ENCODE measurements around the gene MYO18B. TPM values are rescaled to one million over a fixed set of nuclear protein-coding genes. Genes with fewer than 3 reads are reported as not detected.

The MYO18B gene
- total and polyA plus RNA-seq, 2 donors (not counting 3 experiments of a cell fraction or from before 2014, with no cell fraction given): 0.01 TPM; not detected in 1

- H3K4me1 ChIP-seq (ENCODE audit: control insufficient read depth, extremely low read depth, insufficient read depth, low read length): no peaks in the 10 kb centered on the region
- BruUV-seq (replicated peaks): no TSS peak
- no peaks in the 10 kb centered on the region for H3K27me3 ChIP-seq (ENCODE audit: control insufficient read depth in 2 of 2, insufficient read depth in 2 of 2, low read length in 2 of 2)
- ChIA-PET CTCF (no interaction called here), POLR2A (no interaction called here)
- no peak overlapping the region for H3K4me2 ChIP-seq (ENCODE audit: insufficient read depth, low read length)
- no peak overlapping the region for H2AFZ ChIP-seq (ENCODE audit: low read depth, low read length)
- FAIRE-seq (no peak), DNase-seq (ENCODE audit: low read depth, low spot score) (no peak)
- H3K79me2 ChIP-seq (ENCODE audit: control insufficient read depth, insufficient read depth, low read length): no peaks in the 10 kb centered on the region
- no peak for TF ChIP-seq JUN (IDR thresholded peaks at IDR 0.05; ENCODE audit: borderline replicate concordance, insufficient read depth, insufficient read length, low read depth)
- no peak for TF ChIP-seq POLR2A (IDR thresholded peaks at IDR 0.05; ENCODE audit: low read depth, low read length)
- TF ChIP-seq FOS (IDR thresholded peaks at IDR 0.05; ENCODE audit: borderline replicate concordance, insufficient read depth, low read length): no peak
- TF ChIP-seq MYC (IDR thresholded peaks at IDR 0.05; ENCODE audit: low read depth, low read length): no peak
- no peak for TF ChIP-seq EZH2 (IDR thresholded peaks at IDR 0.05; ENCODE audit: borderline replicate concordance, low read depth, low read length, severe bottlenecking)
- TF ChIP-seq, protein P1, sequence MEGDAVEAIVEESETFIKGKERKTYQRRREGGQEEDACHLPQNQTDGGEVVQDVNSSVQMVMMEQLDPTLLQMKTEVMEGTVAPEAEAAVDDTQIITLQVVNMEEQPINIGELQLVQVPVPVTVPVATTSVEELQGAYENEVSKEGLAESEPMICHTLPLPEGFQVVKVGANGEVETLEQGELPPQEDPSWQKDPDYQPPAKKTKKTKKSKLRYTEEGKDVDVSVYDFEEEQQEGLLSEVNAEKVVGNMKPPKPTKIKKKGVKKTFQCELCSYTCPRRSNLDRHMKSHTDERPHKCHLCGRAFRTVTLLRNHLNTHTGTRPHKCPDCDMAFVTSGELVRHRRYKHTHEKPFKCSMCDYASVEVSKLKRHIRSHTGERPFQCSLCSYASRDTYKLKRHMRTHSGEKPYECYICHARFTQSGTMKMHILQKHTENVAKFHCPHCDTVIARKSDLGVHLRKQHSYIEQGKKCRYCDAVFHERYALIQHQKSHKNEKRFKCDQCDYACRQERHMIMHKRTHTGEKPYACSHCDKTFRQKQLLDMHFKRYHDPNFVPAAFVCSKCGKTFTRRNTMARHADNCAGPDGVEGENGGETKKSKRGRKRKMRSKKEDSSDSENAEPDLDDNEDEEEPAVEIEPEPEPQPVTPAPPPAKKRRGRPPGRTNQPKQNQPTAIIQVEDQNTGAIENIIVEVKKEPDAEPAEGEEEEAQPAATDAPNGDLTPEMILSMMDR (IDR thresholded peaks at IDR 0.05; ENCODE audit: extremely low read depth in 1 of 2, insufficient read depth in 1 of 2, low read depth in 1 of 2, low read length in 2 of 2): no peak
- TF ChIP-seq GATA2 (IDR thresholded peaks at IDR 0.05; ENCODE audit: insufficient read depth, insufficient read length, low read depth, low read length): no peak
- no peak for TF ChIP-seq POLR2AphosphoS5 (IDR thresholded peaks at IDR 0.05; ENCODE audit: insufficient read depth, low read depth, low read length)
- TF ChIP-seq, protein P2, sequence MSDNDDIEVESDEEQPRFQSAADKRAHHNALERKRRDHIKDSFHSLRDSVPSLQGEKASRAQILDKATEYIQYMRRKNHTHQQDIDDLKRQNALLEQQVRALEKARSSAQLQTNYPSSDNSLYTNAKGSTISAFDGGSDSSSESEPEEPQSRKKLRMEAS (IDR thresholded peaks at IDR 0.05; ENCODE audit: insufficient read depth, insufficient read length): no peak
- H3K27ac ChIP-seq (ENCODE audit: insufficient read depth, low read depth, low read length): no peak overlapping the region
- no peaks in the 10 kb centered on the region for H4K20me1 ChIP-seq (replicated peaks; ENCODE audit: control insufficient read depth, extremely low read depth, insufficient read depth, low read length)
- no peak overlapping the region for H3K9ac ChIP-seq (replicated peaks; ENCODE audit: extremely low read depth, insufficient read depth, low read length)
- H3K4me3 ChIP-seq (replicated peaks in 1 of 3; ENCODE audit: insufficient read depth in 1 of 3, low read depth in 1 of 3, low read length in 3 of 3): no peak overlapping the region
- H3K9me3 ChIP-seq (replicated peaks; ENCODE audit: control insufficient read depth, insufficient read depth, low read length): peaks cover 1% of the 10 kb centered on the region
- no peaks in the 10 kb centered on the region for H3K9me1 ChIP-seq (replicated peaks; ENCODE audit: control insufficient read depth, extremely low read depth, insufficient read depth, low read length)
- intact Hi-C loops (cut with micrococcal nuclease) (no loop called here), dilution Hi-C loops (cut with MboI; ENCODE audit: extremely low pct_ligation_motif_present, low sequenced_read_pairs) (no loop called here)
- H3K36me3 ChIP-seq (ENCODE audit: control insufficient read depth in 2 of 2, extremely low read depth in 1 of 2, insufficient read depth in 2 of 2, low read length in 2 of 2): no peaks in the 10 kb centered on the region
These were observed 234.4 kb downstream of the MYO18B start for GRCh38 chr22:25976356-25976755.

Measured in endothelial cell of umbilical vein (primary cell).